IPS-18c (cell line): ENCODE measurements around the gene KCNJ4.
"Not testable (repeated sequence)": the region's sequence is repeated elsewhere in the genome, so short reads cannot be mapped to it uniquely, and the experiment has no call there.

ENCODE experiments used
- H3K4me3 ChIP-seq: 2 replicates; pipeline ENCODE4 v1.7.0; 2013; ENCODE audit warnings: low read depth, mild to moderate bottlenecking, low read length, moderate library complexity; ENCODE audit not compliant: insufficient read depth
- H3K9me3 ChIP-seq: one replicate; pipeline ENCODE4 v1.6.1; 2013; ENCODE audit warnings: mild to moderate bottlenecking, low read length, moderate library complexity; ENCODE audit not compliant: control insufficient read depth, insufficient read depth

The KCNJ4 gene

DNA sequence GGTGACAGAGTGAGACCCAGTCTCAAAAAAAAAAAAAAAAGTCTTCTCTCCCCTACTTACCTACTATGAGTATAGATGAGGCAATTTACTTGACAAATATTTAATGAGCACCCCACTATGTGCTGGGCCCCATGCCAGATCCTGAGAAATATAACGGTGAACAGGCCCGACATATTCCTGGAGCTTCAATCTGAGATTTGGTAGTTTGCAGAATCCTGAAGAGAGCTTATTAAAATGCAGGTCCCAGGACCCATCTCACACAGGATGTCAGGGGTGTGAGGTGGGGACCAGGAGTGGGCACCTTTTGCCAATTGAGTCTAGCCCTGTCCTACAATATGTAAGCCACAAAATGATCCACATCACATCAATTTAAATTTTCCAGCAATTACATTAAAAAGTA, 44.0 kb downstream of the KCNJ4 start:
- H3K9me3 ChIP-seq, result peaks cover 10% of the 10 kb centered on the region
- no peak overlapping the region for H3K4me3 ChIP-seq

DNA sequence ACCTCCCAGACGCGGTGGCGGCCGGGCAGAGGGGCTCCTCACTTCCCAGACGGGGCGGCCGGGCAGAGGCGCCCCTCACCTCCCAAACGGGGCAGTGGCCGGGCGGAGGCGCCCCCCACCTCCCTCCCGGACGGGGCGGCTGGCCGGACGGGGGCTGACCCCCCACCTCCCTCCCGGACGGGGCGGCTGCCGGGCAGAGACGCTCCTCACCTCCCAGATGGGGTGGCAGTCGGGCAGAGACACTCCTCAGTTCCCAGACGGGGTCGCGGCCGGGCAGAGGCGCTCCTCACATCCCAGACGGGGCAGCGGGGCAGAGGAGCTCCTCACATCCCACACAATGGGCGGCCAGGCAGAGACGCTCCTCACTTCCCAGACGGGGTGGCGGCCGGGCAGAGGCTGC, 45.1 kb downstream of the KCNJ4 start:
- H3K4me3 ChIP-seq, H3K9me3 ChIP-seq: not testable (repeated sequence)

DNA sequence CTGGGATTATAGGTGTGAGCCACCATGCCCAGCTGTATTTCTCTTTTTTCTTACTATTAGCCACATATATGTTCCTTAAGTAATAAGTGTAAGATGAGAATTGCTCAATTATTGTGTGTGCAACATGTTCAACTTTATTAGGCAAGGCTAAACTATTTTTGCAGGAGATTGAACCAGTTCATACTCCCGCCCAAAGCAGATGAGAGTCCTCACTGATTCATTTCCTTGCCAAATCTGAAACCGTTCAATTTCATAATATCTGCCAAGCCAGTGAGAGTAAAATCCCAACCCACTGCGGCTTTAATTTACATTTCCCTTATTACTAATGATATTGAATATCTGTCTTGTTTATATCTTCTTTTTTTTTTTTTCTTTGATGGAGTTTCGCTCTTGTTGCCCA, 48.4 kb downstream of the KCNJ4 start:
- peaks cover 6% of the 10 kb centered on the region for H3K9me3 ChIP-seq
- H3K4me3 ChIP-seq, result no peak overlapping the region

DNA sequence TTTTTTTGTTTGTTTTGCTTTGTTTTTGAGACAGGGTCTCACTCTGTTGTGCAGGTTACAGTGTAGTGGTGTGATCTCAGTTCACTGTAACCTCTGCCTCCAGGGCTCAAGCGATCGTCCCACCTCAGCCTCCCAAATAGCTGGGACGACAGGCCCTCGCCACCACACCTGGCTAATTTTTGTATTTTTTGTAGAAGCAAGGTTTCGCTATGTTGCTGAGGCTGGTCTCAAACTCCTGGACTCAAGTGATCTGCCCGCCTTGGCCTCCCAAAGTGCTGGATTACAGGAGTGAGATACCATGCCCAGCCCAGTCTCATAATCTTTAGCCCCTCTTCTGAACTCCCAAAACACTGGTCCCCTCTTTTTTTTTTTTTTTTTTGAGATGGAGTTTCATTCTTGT, 50.6 kb downstream of the KCNJ4 start:
- H3K4me3 ChIP-seq, result no peak overlapping the region
- no peaks in the 10 kb centered on the region for H3K9me3 ChIP-seq

DNA sequence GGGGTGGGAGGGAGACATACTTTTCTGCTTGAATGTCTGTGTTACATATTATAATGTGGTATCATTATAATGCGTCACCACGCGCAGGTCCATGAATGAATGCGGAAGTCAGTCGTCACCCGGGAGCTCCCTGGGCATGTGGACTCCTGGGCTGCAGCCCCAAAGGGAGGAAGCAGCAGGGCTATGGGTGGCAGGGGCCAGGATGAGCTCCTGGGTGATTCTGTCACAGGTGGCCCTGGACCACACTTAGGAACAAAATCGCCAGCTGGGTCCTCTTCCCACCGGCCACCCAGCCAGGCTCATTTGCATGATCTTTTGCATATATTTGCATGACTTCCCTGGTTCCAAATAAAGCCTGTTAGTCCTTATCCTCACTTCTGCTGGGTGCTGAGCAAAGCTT, 51.2 kb downstream of the KCNJ4 start:
- Histone ChIP-seq H3K9me3 (no peaks in the 10 kb centered on the region), H3K4me3 (no peak overlapping the region)

DNA sequence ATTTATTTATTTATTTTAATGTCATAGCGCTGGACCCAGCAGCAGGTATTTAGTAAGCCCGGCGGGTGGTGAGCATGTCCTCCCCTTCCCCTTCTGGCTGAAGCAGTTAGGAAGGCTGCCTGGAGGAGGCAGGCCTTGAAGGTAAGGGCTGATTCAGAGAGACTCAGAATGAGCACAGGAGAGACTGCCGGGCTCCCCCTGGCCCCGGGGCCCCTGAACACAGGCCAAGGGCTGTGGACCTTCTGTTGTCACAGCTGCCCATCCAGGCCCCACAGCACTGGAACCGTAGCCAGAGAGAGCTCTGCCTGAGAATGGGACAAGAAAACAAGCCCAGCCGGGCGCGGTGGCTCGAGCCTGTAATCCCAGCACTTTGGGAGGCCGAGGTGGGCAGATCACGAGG, 52.8 kb downstream of the KCNJ4 start:
- peaks cover 2% of the 10 kb centered on the region for H3K9me3 ChIP-seq

DNA sequence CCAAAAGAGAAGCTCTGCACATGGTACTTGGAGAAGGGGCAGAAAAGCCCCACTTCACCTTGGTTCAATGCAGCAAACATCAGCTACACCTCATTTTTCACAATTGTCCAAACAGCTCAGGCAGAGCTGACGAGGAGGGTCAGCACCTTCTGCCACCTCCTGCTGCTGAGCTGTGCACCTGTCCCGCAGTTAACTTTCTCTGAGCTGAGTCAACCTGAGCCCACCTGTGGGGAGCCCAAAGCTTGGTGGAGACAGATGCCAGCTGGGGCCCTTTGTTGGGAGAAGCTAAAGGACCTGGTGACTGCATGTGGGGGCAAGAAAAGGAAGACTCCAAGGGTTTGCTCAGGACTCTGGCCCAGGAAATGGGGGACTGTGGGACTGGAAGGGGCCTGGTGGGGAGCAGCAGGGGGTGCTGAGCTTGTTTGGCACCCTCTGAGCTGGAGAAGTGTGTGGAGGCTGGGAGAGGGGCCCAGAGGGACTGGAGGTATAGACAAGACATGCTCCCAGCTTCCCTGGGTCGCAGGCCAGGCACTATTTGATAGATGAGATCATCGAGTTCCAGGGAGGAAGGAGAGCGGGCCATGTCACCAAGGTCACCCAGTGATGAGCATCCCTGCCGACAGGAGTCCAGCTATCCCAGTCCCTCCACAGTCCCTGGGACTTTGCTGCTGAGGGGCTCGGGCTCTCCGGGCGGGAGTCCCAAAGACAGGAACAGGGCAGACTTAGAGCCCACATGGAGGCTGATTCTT, 53.5 kb downstream of the KCNJ4 start:
- Histone ChIP-seq H3K4me3 (no peak overlapping the region), H3K9me3 (peaks cover 2% of the 10 kb centered on the region)

More for the DNA sequence above, 52.8 kb downstream of the KCNJ4 start:
- no peak overlapping the region for H3K4me3 ChIP-seq

DNA sequence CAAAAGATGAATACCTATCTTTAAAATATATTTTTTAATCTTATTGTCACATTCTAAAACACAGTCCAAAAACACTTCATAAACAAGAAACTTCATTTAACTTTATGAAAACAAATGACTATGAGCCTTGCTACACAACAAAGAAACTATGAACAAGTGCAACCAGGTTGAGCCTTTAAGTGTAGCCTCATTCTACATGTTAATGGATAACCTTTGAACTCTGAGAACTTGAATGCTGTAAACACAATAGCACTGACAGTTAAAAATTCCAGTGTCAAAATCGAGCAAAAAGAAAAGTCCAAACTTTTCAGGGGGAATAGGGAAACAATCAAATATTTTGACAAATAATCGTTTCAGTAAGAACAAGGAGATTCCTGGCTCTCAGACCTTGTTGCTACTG, 54.7 kb downstream of the KCNJ4 start:
- H3K9me3 ChIP-seq, H3K4me3 ChIP-seq: not testable (repeated sequence)

DNA sequence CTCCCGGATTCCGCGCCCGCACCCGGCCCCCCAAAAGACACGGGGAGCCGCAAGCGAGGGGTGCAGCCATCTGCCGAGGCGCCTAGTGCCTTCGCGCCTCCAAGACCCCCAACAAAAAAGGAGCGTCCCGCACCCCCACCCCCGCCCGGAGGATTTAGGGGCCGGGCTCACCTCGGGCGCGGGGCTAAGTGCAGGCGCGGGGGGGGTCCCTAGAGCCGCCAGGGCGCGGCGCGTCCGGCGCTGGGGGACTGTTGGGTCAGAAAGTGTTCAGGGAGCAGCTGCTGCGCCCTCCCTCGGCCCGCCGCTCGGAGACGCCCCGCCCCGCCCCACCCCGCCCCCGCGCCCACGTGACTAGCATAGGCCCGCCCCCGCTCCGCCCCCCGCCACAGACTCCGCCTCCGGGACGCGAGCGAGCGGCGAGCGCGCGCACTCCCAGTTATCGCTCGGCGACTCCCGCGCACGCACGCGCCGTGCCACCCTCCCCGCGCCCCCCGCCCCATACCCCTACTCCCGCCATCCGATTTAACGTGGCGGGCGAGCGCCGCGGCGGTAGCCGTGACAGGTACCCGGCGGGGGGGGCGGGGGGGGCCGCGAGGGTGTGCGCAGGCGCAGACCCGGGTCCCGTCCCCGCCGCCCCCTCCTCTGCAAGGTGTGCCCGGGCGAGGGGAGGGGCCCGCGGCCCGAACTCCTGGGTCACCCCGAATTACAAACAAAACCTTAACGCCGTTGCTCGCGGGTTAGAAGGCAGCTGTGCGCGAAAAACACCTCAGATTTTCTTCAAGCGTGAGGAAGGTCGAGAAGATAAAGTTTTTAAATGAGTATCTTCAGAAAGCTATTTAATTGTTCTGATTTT, 56.2 kb downstream of the KCNJ4 start:
- Histone ChIP-seq H3K4me3 (peak overlapping the region; percentile 79), H3K9me3 (peaks cover 2% of the 10 kb centered on the region)

DNA sequence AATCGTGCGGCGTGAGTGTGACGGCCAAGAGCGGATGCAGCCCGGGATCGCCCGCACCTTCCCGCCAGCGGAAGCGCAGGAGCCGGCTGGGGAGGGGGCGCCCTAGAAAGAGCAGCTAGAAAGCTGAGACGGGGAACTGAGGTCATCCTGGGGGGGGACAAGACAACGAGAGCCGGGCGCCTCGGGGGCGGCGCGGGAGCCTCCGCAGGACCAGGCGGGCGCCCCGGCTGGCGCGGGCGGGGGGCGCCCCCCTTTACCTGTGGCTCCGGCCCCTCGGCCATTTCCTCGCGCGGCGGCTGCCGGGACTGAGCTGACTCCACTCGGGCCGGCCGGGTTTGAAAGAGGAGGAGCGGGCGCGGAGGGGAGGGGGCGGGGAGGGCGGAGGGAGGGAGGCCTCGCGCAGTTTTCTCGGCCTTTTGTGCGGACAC, 56.8 kb downstream of the KCNJ4 start:
- not testable (repeated sequence) for H3K9me3 ChIP-seq
- H3K4me3 ChIP-seq, result peak overlapping the region; percentile 79

DNA sequence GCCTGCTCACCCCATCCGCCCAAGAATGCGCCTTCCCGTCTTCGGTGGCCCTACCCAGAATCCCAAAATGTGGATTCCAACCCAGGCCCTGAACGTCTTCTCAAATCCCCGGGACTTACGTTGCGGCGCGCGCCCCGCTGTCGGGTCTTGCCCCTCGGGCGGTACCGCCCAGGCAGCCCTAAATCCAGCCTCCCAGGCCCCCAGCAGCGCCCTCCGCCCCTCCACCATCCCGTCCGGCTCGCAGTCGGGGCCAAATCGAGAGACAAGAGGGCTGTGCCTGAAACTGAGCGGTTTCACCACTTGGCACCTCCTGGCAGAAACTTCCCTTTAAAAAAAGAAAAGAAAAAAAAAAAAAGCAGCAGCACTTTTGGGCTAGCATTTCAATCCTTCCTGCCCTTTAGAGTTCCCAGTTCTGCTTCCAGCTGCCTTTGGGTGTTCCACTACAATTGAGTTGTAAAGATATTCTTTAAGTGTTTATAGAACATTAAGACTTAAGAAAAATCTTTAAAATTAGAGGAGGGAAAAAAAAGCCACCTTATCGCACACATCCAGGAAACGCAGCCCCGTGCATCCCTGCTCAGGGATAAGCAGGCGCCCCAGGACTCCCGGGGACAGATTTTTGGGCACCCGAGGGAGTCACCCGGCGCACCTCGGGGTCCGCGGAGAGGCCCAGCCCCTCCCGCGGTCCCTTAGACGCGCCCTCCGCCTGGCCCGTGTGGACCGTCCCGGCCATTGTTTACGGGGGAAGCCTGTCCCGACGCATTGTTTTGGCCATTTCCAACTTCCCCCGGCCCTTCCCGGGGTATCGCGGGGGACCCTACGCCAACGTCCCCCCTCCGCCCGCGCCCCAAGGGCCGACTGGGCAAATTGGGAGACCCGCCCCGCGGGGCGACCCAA, 57.6 kb downstream of the KCNJ4 start:
- H3K9me3 ChIP-seq, result peaks cover 2% of the 10 kb centered on the region
- H3K4me3 ChIP-seq, result peak overlapping the region; percentile 78

DNA sequence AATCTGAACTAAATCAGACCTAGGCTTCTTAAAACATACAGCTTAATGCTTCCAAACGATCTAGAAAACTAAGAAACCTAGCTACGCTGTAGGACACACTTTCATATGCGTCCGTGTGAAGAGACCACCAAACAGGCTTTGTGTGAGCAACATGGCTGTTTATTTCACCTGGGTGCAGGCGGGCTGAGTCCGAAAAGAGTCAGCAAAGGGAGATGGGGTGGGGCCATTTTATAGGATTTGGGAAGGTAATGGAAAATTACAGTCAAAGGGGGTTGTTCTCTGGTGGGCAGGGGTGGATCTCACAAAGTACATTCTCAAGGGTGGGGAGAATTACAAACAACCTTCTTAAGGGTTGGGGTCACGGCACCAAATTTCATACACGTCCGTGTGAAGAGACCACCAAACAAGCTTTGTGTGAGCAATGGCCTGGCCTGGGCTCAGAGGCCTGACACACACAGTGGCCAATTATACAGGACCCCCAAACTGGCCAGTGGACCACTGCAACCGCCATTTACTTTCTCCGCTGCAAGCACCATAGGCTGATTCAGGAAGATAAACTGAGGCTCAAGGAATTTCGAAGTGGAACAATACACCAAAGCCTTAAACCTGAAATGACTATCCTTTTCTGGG, 58.4 kb downstream of the KCNJ4 start:
- not testable (repeated sequence) for H3K9me3 ChIP-seq
- H3K4me3 ChIP-seq, result peak overlapping the region; percentile 78

DNA sequence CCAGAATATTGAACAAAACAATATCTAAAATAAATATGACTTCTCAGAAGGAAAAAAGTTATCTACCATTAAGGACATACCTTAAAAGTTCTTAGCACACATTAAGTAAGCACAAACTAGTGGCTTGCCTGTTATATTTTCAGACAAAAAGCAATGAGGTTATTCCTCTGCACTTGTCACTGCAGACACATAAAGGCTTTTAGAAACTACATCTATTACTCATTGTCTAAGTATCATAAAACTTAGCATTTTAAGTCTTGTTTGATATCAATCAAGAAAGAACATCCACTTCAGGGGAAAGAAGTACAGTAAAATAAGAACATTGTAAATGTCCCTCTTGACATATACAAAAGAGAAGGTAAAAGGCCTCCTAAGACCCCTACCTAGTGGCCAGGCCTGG, 59.1 kb downstream of the KCNJ4 start:
- H3K4me3 ChIP-seq, result not testable (repeated sequence)

DNA sequence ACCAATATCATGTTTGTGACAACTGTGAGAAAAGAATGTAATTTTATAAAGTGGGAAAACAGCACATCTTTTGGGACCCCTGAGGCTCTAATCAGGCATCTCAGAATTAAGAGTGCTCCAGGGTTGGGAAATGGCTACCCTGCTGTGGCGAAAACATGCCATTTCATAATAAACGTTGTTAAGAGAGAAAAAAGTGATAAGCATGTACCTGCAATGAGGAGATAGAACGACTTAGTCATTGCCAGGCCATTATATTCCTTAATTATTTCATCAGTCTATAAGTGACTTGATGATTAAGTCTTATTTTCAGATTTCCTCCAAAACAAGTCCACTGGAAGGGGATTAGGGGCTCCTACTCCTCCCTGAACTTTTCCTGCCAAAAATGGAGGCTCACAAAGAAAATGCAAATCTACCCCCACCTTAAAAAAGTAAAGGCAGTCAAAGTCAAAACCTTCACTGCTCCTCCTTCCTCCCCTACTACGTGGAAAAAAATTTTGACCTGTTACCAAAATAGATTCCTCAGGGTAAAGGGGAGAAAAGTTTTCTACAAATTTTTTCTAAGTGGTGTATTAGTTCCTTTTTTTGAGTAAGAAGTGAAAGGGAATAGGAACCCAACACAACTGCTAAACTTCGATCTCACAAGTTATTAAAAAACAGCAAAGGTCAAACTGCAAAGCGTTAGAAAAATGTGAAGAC, 59.9 kb downstream of the KCNJ4 start:
- not testable (repeated sequence) for H3K4me3 ChIP-seq, H3K9me3 ChIP-seq

More for the DNA sequence above, 59.1 kb downstream of the KCNJ4 start:
- not testable (repeated sequence) for H3K9me3 ChIP-seq

DNA sequence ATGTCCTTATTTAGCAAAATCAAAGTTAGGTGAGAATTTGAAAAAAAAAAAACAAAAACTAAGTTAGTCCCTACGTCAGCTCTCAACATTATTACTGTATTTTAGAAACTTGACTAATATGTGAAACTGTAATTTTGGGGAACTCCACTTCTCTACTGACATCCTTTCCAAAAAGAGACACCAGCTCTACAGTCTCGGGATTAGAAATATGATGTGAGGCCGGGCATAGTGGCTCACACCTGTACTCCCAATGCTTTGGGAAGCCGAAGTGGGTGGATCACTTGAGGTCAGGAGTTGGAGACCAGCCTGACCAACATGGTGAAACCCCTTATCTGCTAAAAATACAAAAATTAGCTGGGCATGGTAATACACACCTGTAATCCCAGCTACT, 65.6 kb downstream of the KCNJ4 start:
- H3K4me3 ChIP-seq, result not testable (repeated sequence)

DNA sequence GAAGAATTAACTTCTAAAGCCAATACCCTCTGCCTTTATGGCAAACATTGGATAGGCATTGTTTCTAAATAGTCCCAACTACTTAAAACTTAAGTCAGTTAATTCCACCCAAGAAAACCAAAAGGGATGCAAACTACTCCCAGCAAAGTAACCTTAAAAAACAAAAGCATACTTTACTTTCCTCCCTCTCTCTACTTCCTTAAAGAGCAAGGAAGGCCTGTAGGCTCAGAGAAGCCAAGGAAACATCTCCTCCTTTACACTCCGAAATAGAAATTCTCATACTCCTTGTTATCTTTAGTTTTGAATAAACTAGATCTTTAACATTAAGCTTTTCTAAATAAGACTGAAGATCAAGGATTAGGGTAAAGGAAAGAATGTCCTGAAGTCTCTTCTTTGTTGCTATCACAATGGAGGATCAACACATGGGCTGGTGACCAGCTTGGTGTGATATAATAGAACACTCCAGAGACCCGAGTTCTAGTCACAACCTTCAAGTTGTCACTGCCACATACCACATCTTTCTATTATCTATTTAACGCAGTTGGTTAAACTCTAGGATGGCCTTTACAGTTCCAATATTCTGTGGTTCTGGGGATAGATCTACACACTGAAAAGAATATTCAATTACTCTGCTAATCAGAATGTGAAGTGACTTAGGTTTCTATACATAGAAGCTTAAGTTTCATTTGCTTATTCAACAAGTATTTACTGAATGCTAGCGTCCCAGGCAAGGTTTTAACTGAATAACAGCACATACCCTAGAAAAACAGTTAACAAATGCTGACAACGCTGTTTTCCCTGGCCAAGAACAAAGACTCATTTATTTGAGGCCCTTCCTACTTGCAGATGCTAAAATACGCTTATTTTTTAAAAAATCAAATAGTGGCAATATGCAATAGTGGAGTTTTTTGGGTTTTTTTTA, 66.2 kb downstream of the KCNJ4 start:
- H3K9me3 ChIP-seq, H3K4me3 ChIP-seq: not testable (repeated sequence)

More for the DNA sequence above, 65.6 kb downstream of the KCNJ4 start:
- H3K9me3 ChIP-seq, result not testable (repeated sequence)
